HCEC 1CT (cell line): ENCODE data around the gene CCL22.
"Not testable (repeated sequence)": the region's sequence is repeated elsewhere in the genome, so short reads cannot be mapped to it uniquely, and the experiment has no call there.

Source experiments
- DNase-seq: peaks from one replicate; pipeline ENCODE4 v3.0.0-alpha.2; 2017

The CCL22 gene, protein sequence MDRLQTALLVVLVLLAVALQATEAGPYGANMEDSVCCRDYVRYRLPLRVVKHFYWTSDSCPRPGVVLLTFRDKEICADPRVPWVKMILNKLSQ

DNA sequence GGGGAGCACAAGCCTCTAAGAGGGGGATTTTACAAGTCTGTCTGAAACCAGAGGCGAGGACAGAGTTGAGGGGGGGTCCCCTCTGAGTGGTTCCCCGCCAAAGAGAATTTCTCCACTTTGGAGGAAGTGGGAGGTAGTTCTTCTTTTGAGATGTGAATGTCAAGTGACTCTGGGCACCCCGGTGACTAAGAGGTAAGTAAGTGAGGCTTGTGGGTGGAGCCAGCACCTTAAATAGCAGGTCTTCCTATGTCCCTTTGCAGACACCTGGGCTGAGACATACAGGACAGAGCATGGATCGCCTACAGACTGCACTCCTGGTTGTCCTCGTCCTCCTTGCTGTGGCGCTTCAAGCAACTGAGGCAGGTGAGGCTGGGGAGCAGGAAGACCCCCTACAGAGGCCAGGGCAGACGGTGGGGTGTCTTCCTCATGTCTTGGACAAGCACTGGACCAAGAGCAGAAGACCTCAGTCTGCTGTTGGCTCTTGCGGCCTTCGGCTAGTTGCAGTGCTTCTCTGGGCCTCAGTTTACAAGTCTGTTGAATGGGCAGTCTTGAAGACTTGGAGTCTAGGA, at the start of gene CCL22:
Gene CCL22, plus strand, starts transcription at position 257 of the 569 bp plus-strand sequence. Its CDS starts 34 bp downstream, at position 291.
- no peak for DNase-seq

DNA sequence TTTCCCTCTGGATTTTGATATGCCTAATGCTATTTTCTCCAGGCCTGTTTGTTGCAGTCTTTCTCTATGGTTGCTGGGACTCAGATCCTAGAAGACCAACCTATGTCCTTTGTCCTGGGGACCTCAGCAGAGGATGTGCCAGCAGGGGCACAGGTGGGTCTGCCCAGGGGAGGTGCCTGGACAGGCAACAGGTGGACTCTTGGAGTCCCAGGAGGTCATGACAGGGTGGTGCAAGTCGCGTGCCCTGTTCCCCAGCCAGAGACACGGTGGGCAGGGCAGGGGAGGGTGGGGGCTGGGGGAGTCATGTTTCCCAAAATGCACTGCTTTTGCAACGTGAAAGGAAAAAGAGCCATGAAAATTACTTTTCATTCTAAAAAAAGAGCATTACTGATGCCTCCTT, 47.8 kb upstream of the CCL22 start:
- no peak for DNase-seq

DNA sequence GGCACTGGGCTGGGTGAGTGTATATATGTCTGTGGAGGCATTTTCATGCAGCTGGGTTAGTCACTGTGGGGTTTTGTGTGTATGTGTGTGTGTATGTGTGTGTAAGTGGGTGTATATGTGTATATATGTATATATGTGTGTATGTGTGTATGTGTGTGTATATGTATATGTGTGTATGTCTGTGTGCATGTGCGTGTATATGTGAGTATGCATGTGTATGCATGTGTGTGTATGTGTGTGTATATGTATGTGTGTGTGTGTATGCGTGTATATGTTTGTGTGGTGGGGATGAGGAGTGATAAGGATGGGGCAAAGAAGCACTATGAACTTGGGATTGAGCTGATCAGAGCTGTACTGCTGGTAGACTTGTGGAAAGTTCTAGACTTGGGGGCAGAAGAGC, 45.1 kb upstream of the CCL22 start:
- no peak for DNase-seq

DNA sequence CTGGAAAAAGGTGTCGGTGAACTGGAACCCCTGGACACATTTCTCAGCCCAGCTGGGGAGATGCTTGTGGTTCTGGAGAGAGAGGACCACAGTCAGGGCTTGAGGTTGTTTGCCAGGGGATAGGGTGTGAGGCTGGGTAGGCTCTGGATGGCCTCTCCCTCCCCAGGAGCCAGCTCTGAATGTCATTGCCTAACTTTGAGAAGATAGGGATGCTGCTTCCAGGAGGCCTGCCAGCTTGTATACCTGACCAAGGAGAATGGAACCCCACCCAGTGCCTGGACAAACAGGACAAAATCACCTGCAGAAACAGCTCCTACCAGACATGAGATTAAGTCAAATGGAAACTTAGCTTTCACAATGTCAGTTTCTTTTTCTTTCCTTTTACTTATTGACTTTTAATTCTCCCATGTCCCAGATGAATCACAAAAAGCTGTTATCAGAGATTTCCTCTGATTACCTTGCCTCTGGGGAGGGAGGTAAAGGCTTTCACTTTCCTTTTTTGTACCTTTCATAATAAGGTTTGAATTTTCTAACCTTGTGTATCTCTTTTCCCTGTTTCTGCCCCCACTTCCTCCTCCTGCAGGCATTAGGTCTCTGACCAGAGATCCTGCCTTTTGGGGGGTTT, 44.3 kb upstream of the CCL22 start:
- no peak for DNase-seq

DNA sequence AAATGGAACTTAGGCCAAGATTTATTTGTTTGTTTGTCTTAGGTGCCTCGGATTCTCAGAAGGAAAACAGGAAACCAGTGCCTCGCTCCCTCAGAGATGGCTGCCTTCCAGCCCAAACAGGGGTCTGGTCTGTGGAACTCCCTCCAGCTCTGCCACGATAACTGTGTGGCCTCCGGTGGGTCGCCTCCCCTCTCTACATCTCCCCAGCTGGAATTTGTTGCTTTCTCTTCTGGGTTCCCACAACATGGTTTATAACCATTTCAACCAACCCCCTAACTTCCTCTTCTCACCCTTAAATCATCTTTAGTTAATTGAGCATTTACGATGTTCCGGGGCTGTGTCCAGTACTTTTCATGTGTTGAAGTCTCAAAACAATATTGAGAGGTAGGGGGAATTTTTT, 43.2 kb upstream of the CCL22 start:
- DNase-seq = no peak

DNA sequence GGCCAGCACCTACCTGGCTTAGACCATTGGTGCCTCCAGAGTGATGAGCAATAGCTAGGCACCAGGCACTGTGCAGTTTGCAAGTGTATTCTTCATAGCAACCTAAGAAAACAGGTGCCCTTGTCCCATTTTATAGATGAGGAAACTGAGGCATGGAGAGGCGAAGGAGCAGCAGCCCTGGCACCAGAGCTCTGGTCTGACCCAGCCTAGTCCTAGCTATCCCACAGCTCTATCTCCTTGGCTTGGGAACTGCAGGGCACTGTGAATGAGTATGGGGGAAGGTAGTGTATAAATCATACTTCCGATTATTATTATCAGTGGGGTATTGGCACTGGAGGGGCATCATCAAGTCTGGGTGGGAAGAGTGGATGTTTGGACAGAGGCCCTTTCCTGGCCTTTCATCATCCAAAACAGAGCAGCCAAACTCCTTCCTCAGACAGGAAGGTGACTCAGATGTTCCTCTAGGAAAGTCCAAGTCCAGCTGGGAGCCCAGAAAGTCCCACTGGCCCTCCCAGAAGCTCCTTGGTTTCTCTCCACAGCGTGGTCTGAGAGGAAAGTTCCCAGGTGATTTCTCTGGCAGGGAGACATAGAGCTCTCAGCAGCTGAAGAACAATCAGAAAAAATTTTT, 42.1 kb upstream of the CCL22 start:
- DNase-seq = peak; percentile 84

DNA sequence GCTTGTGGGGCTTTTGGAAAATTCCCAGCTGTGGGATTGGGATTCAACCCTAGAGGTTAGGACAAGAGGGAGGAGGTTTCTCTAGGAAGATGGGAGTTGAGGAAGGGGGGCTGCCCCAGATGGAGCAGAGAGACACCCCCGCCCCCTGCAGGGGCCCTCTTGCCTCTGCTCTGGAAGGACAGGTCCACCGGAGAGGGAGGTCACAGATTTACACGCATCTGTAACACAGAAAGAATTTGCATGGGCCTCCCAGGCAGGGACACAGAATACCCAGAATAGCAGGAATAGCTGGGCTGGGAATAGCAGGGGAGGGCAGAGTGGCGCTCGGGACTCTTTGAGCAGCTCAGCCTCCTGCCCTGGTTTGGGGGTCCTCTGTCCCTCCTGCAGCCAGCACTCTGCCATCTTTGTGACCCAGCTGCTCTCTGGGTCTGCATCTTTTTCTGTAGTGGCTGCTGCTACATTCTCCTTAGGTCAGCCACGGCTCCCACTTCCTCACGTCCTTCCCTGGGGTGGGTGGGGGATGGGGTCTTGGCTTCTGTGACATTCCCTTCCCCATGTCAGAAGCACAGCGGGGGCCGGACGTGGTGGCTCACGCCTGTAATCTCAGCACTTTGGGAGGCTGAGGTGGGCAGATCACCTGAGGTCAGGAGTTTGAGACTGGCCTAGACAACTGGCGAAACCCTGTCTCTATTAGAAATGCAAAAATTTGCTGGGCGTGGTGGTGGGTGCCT, 40.2 kb upstream of the CCL22 start:
- no peak for DNase-seq

DNA sequence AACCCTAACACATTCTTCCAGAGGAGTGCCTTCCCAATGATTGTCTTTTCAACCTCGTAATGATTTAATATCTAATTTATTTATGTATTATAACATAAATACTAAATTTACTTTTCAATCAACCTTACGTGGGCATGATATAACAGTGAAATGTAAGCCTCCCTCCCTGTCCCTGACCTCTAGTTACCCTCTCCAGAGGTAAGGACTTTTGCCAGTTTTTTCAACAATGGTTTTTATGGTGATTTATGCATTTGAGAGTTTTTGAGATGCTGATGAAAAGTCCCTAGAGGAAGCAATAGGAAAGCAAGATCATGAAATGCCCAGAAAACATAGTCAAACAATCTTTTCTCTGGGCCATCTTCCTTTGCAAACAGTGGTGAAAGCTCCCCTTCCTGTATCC, 38.9 kb upstream of the CCL22 start:
- no peak for DNase-seq

DNA sequence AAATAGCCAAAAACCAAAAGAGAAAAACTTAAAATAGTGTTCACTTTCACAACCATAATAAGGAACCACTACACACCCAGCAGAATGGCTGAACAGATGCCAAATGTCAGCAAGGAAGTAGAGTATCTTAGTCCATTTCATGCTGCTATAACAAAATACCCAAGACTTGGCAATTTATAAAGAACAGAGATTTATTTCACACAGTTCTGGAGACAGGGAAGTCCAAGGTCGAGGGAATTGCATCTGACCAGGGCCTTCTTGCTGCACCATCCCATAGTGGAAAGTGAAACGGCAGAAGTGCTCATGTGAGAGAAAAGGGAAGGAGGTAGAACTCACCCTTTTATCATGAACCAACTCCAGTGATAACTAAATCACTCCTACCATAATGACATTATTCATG, 33.8 kb upstream of the CCL22 start:
- no peak for DNase-seq

DNA sequence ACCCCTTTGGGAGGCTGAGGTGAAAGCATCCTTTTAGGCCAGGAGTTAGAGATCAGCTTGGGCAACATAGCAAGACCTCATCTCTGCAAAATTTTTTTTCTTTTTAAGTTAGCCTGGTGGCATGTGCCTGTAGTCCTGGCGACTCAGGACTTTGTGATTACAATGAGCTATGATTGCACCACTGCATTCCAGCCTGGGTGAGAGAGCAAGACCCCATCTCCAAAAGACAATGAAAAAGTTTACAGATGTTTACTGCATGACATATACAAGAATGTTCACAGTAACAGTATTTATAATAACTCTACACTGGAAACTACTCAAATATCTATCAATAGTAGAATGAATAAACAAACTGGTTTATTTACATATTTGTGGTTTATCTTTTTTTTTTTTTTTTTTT, 33.1 kb upstream of the CCL22 start:
- DNase-seq = peak; percentile 38

DNA sequence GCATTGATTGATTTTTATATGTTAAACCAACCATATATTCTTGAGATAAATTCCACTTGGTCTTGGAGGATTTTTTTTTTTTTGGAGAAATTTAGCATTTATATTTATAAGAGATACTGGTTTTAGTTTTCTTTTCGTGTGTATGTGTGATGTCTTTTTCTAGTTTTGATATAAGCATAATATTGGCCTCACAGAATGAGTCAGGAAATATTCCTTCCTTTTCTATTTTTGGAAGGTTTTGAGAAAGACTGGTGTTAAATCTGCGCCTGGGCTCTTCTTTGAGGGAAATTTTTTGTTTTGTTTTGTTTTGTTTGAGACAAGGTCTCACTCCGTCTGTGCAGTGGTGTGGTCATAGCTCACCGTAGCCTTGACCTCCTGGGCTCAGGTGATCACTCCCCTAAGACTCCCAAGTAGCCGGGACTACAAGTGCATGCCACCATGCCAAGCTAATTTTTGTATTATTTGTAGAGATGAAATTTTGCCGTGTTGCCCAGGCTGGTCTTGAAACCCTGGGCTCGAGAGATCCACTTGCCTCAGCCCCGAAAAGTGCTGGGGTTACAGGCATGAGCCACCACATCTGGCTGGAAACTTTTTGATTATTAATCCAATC, 28.8 kb upstream of the CCL22 start:
- no peak for DNase-seq

DNA sequence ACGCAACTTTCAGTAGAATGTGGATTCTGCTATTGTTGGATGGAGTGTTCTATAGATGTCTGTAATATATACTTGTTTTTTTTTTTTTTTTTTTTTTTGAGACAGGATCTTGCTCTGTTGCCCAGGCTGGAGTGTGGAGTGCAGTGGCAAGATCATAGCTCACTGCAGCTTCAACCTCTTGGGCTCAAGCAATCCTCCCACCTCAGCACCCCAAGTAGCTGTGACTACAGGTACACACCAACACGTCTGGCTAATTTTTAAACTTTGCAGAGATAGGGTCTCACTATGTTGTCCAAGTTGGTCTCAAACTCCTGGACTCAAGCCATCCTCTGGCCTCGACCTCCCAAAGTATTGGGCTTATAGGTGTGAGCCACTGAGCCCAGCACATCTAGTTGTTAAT, 27.2 kb upstream of the CCL22 start:
- no peak for DNase-seq

DNA sequence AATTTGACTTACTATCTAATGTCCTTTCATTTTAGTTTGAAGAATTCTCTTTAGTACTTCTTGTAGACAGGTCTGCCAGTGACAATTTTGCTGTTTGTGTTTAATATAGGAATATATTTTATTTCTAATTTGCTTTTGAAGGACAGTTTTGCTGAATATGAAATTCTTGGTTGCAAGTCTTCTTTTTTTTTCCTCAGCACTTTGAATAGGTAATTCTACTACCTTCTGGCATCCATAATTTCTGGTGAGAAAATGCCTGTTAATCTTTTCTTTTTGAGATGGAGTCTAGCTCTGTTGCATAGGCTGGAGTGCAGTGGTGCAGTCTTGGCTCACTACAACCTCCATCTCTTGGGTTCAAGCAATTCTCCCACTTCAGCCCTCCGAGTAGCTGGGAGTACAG, 25.2 kb upstream of the CCL22 start:
- no peak for DNase-seq

DNA sequence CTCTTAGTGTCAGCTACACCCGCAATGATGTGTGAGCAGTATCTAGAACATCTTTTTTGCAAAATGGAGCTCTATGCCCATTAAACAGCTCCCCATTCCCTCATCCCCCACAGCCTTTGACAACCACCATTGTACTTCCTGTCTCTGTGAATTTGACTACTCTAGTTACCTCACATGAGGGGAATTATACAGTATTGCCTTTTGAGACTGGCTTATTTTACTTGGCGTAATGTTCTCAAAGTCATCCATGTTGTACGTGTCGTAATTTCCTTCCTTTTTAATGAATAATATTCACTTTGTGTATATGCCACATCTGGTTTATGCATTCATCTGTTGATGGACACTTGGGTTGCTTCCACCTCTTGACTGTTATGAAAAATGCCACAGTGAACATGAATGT, 23.2 kb upstream of the CCL22 start:
- DNase-seq = no peak

DNA sequence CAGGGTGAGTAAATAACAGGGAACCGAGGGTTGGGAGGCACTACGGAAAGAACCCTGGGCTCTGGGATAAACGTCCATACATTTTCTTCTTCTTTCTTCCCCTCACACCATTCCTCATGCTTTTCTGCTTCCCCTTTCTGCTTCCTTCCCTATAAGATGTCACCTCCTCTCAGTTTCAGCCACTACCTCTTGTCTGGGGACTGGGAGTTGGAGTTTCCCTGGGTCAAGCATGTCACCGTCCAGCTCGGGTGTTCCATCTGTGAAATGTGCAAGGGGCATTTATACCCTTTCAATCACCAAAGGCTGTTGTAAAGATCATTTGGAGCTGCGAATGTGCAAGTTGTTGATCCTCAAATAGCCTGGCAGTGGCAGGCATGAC, 17.5 kb upstream of the CCL22 start:
- no peak for DNase-seq

DNA sequence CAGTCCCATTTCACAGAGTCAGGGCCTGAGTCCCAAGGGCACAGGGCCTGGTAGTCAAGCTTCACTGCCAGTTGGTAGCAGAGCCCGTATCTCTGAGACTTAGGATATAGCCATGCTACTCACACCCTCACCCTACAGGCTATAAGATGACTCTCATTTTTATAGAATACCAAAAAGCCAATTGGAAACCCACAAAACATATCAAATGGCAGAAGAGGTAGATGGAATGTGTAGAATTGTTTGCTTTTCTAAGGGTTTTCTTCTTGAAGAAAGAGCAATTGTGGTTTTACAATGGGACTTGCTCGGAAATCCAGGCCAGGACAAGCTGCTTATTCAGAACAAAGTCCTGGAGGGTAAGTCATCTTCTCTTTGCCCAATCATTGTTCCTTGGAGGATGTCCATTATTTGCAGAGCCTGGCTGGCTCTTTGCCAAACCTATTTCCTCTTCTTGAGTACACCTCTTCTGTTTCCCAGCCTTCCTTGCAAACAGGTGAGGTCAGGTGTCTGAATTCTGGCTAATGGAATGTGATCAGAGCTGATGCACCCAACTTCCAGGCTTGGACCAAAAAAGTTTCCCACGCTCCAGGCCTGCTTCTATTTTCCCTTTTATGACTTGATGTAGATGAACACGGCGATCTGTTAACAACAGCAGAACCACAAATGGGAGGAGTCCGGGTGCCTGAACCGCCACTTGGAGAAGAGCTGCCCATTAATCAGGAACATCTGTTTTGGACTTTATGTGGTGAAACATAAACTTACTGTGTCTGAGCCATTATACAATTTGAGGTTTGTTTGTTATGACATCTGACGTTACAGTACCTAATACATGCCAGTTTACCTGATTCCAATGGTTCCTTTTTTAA, 16.9 kb upstream of the CCL22 start:
- peak; percentile 85 for DNase-seq

DNA sequence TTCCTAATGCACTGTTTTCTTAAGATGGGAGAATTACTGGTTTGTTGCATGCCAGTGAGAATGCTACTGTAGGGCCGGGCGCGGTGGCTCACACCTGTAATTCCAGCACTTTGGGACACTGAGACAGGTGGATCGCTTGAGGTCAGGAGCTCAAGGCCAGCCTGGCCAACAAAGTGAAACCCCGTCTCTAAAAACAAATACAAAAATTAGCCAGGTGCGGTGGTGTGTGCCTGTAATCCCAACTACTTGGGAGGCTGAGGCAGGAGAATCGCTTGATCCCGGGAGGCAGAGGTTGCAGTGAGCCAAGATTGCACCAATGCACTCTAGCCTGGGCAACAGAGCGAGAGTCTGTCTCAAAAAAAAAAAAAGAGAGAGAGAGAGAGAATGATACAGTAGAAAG, 16.0 kb upstream of the CCL22 start:
- not testable (repeated sequence) for DNase-seq

DNA sequence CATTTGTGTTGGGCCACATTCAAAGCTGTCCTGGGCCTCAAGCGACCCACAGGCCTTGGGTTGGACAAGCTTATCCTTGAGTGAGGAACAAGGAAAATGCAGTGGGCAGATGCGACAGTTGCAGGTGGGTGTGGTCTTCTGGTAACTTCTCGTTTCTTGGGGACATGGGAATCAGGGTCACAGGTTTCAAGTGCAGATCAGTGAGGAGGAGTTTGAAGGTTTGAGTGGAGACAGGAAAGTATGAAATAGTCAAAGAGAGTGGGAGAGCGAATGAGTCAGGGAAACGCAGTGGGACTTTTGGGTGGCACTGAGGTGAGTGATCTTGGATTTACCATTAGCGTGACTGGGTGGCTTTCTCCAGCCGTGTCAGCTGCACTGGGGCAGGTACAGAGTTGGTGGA, 15.4 kb upstream of the CCL22 start:
- DNase-seq = no peak

DNA sequence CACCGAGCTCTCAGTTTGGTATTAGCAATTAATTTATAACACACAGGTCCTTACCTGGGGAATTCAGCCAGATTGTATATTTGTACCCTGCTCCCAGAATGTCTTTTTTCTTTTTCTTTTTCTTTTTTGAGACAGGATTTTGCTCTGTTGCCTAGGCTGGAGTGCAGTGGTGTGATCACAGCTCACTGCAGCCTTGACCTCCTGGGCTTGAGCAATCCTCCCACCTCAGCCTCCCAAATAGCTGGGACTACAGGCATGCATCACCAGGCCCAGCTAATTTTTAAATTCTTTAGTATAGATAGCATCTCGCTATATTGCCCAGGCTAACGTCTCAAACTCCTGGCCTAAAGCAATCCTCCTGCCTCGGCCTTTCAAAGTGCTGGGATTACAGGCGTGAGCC, 14.5 kb upstream of the CCL22 start:
- not testable (repeated sequence) for DNase-seq

DNA sequence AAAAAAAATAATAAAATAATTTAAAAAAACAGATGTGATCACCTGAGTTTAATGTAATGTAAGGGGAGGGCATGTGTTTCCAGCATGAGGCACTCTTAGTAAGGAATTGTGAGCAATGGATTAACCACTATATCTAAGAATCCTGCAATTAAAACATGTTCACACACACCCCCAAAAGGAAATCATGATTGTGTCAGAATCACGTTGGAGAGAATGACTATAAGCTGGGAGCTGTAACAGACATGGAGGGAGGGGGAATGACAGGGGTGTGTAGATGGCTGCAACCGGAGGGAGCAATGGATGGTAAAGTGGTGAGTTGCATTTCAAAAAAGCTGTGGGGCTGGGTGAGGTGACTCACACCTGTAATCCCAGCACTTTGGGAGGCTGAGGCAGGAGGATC, 13.6 kb upstream of the CCL22 start:
- no peak for DNase-seq

DNA sequence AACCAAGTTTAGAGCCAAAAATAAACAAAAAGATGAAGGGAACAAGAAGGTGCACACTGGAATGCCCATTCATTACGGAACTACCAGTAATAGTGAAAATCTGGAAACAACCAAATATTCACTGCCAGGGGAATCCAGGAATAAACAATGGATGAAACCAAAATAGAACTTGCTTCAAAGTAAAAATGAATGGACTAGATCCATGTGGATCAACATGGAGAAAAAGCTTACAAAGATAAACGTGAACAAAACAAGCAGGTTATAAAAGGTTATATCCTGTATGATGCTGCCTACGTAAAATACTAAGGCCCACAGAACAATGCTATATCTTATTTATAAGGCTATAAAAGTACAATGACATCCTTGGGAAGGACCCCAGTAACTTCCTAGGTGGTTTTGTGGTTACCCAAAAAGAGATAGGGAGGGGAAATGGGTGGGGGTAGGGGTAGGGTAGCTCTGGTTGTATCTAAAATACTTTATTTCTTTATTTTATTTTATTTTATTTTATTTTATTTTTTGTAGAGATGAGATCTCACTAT, 12.8 kb upstream of the CCL22 start:
- no peak for DNase-seq

DNA sequence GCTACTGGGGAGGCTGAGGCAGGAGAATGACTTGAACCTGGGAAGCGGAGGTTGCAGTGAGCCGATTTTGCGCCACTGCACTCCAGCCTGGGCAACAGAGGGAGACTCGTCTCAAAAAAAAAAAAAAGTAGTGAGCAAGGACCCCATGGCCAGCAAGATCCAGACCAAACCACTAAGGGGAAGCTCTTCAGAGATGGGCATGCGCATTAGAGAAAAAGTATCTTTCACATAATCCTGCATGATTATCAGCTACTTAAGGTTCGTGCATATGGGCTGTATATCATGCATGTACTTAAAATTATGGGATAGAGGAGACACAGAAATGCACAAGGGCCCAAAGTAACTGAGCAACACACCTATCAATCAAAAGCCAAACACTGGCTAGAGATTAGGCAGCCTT, 10.7 kb upstream of the CCL22 start:
- no peak for DNase-seq
